Measurements from ENCODE around the gene CFAP74. TPM values are rescaled to one million over a fixed set of nuclear protein-coding genes. Genes with fewer than 3 reads are reported as not detected.

CFAP74 gene
- total and polyA plus RNA-seq, 2 donors (not counting 3 experiments of a cell fraction or from before 2014, with no cell fraction given): not detected

DNA sequence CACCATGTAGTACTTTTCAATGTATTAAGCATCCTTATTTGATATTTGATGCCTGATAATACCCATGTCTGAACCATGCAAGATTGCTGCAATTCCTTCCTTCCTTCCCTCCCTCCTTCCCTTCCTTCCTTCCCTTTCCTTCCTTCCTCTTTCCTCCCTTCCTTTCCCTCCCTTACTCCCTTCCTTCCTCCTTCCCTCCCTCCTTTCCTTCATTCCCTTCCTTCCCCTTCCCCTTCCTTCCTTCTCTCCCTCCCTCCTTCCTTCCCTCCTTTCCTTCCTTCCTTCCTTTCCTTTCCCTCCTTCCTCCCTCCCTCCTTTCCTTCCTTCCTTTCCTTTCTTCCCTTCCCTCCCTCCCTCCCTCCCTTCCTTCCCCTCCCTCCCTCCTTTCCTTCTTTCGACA, 54.8 kb downstream of the CFAP74 start:
- no TSS peak for BruUV-seq (replicated peaks)
- no peak overlapping the region for H3K4me2 ChIP-seq (ENCODE audit: insufficient read depth, low read length)
- H3K9ac ChIP-seq (replicated peaks; ENCODE audit: extremely low read depth, insufficient read depth, low read length): no peak overlapping the region
- intact Hi-C loops (cut with micrococcal nuclease): no loop called here
- no peak overlapping the region for H2AFZ ChIP-seq (ENCODE audit: low read depth, low read length)
- ChIA-PET CTCF (interaction anchor here (2.7 kb wide), 1 partner anchor 96 kb away, joined by 9 read pairs; no protein-coding TSS in a partner anchor), POLR2A (no interaction called here)
- FAIRE-seq: no peak
- no peaks in the 10 kb centered on the region for H3K4me1 ChIP-seq (ENCODE audit: control insufficient read depth, extremely low read depth, insufficient read depth, low read length)
- H4K20me1 ChIP-seq (replicated peaks; ENCODE audit: control insufficient read depth, extremely low read depth, insufficient read depth, low read length): no peaks in the 10 kb centered on the region
- H3K27ac ChIP-seq (ENCODE audit: insufficient read depth, low read depth, low read length): no peak overlapping the region
- no peaks in the 10 kb centered on the region for H3K9me3 ChIP-seq (replicated peaks; ENCODE audit: control insufficient read depth, insufficient read depth, low read length)
- H3K36me3 ChIP-seq (ENCODE audit: control insufficient read depth in 2 of 2, extremely low read depth in 1 of 2, insufficient read depth in 2 of 2, low read length in 2 of 2): no peaks in the 10 kb centered on the region
- dilution Hi-C loops (cut with MboI; ENCODE audit: extremely low pct_ligation_motif_present, low sequenced_read_pairs): no loop called here
- H3K4me3 ChIP-seq (replicated peaks in 1 of 3; ENCODE audit: insufficient read depth in 1 of 3, low read depth in 1 of 3, low read length in 3 of 3): no peak overlapping the region
- H3K9me1 ChIP-seq (replicated peaks; ENCODE audit: control insufficient read depth, extremely low read depth, insufficient read depth, low read length): no peaks in the 10 kb centered on the region
- H3K79me2 ChIP-seq (ENCODE audit: control insufficient read depth, insufficient read depth, low read length): no peaks in the 10 kb centered on the region
- H3K27me3 ChIP-seq (ENCODE audit: control insufficient read depth in 2 of 2, insufficient read depth in 2 of 2, low read length in 2 of 2): no peaks in the 10 kb centered on the region
- TF ChIP-seq FOS (IDR thresholded peaks at IDR 0.05; ENCODE audit: borderline replicate concordance, insufficient read depth, low read length) (no peak), MYC (IDR thresholded peaks at IDR 0.05; ENCODE audit: low read depth, low read length) (no peak)
- no peak for DNase-seq (ENCODE audit: low read depth, low spot score)

DNA sequence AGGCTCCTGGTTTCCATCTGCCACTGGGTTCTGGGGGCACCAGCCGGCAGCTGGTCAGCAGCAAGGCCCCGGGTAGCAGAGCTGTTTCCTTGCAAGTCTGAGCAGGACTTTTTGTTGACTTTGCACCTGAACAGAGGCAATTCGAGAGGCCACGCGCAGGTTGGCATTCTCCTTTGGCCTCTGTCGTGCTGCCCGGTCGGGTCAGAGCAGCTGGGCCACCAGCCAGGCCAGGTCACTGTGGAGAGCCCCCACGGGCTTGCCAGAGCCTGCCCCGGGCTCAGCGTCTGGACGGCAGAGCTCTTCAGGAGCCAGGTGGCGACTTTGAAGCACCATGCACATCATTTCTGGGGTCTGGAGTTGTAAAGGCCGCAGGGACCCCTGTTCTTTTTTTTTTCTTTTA, 56.1 kb downstream of the CFAP74 start:
- DNase-seq (ENCODE audit: low read depth, low spot score): no peak
- Histone ChIP-seq H3K27ac (ENCODE audit: insufficient read depth, low read depth, low read length) (no peak overlapping the region), H3K36me3 (ENCODE audit: control insufficient read depth in 2 of 2, extremely low read depth in 1 of 2, insufficient read depth in 2 of 2, low read length in 2 of 2) (no peaks in the 10 kb centered on the region), H3K79me2 (ENCODE audit: control insufficient read depth, insufficient read depth, low read length) (no peaks in the 10 kb centered on the region), H3K4me2 (ENCODE audit: insufficient read depth, low read length) (no peak overlapping the region), H2AFZ (ENCODE audit: low read depth, low read length) (no peak overlapping the region), H4K20me1 (replicated peaks; ENCODE audit: control insufficient read depth, extremely low read depth, insufficient read depth, low read length) (no peaks in the 10 kb centered on the region), H3K9ac (replicated peaks; ENCODE audit: extremely low read depth, insufficient read depth, low read length) (no peak overlapping the region), H3K4me1 (ENCODE audit: control insufficient read depth, extremely low read depth, insufficient read depth, low read length) (no peaks in the 10 kb centered on the region), H3K4me3 (replicated peaks in 1 of 3; ENCODE audit: insufficient read depth in 1 of 3, low read depth in 1 of 3, low read length in 3 of 3) (no peak overlapping the region), H3K9me3 (replicated peaks; ENCODE audit: control insufficient read depth, insufficient read depth, low read length) (no peaks in the 10 kb centered on the region), H3K27me3 (ENCODE audit: control insufficient read depth in 2 of 2, insufficient read depth in 2 of 2, low read length in 2 of 2) (no peaks in the 10 kb centered on the region), H3K9me1 (replicated peaks; ENCODE audit: control insufficient read depth, extremely low read depth, insufficient read depth, low read length) (no peaks in the 10 kb centered on the region)
- TF ChIP-seq, protein P1, sequence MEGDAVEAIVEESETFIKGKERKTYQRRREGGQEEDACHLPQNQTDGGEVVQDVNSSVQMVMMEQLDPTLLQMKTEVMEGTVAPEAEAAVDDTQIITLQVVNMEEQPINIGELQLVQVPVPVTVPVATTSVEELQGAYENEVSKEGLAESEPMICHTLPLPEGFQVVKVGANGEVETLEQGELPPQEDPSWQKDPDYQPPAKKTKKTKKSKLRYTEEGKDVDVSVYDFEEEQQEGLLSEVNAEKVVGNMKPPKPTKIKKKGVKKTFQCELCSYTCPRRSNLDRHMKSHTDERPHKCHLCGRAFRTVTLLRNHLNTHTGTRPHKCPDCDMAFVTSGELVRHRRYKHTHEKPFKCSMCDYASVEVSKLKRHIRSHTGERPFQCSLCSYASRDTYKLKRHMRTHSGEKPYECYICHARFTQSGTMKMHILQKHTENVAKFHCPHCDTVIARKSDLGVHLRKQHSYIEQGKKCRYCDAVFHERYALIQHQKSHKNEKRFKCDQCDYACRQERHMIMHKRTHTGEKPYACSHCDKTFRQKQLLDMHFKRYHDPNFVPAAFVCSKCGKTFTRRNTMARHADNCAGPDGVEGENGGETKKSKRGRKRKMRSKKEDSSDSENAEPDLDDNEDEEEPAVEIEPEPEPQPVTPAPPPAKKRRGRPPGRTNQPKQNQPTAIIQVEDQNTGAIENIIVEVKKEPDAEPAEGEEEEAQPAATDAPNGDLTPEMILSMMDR (IDR thresholded peaks at IDR 0.05; ENCODE audit: extremely low read depth in 1 of 2, insufficient read depth in 1 of 2, low read depth in 1 of 2, low read length in 2 of 2): no peak
- TF ChIP-seq MYC (IDR thresholded peaks at IDR 0.05; ENCODE audit: low read depth, low read length) (no peak), EZH2 (IDR thresholded peaks at IDR 0.05; ENCODE audit: borderline replicate concordance, low read depth, low read length, severe bottlenecking) (no peak), GATA2 (IDR thresholded peaks at IDR 0.05; ENCODE audit: insufficient read depth, insufficient read length, low read depth, low read length) (no peak), POLR2AphosphoS5 (IDR thresholded peaks at IDR 0.05; ENCODE audit: insufficient read depth, low read depth, low read length) (no peak), POLR2A (IDR thresholded peaks at IDR 0.05; ENCODE audit: low read depth, low read length) (no peak), FOS (IDR thresholded peaks at IDR 0.05; ENCODE audit: borderline replicate concordance, insufficient read depth, low read length) (no peak), JUN (IDR thresholded peaks at IDR 0.05; ENCODE audit: borderline replicate concordance, insufficient read depth, insufficient read length, low read depth) (no peak)
- TF ChIP-seq, protein P2, sequence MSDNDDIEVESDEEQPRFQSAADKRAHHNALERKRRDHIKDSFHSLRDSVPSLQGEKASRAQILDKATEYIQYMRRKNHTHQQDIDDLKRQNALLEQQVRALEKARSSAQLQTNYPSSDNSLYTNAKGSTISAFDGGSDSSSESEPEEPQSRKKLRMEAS (IDR thresholded peaks at IDR 0.05; ENCODE audit: insufficient read depth, insufficient read length): no peak
- no peak for FAIRE-seq
- ChIA-PET POLR2A (no interaction called here), CTCF (interaction anchor here (2.7 kb wide), 1 partner anchor 97 kb away, joined by 9 read pairs; no protein-coding TSS in a partner anchor)
- dilution Hi-C loops (cut with MboI; ENCODE audit: extremely low pct_ligation_motif_present, low sequenced_read_pairs): no loop called here
- intact Hi-C loops (cut with micrococcal nuclease): no loop called here
- no TSS peak for BruUV-seq (replicated peaks)

All from endothelial cell of umbilical vein (primary cell).